CD4-positive, alpha-beta T cell treated with Interleukin-17A for 1 hour (primary cell): ENCODE results near the gene SLC10A6.

ENCODE experiments used
- DNase-seq: peaks from one replicate; pipeline ENCODE4 v3.0.0-alpha.2; 2020

Gene SLC10A6

GRCh38 chr4:86847571-86847970, 1.6 kb downstream of the SLC10A6 start:
- DNase-seq, result no peak

- DNase-seq, result no peak
Measured at GRCh38 chr4:86846921-86847320, 2.3 kb downstream of the SLC10A6 start.

- DNase-seq, result no peak
Measured at GRCh38 chr4:86845593-86845992, 3.6 kb downstream of the SLC10A6 start.

- no peak for DNase-seq
Measured at GRCh38 chr4:86841309-86841708, 7.9 kb downstream of the SLC10A6 start.

- DNase-seq, result no peak
Measured at GRCh38 chr4:86840858-86841257, 8.3 kb downstream of the SLC10A6 start.

GRCh38 chr4:86837691-86838503, 11.3 kb downstream of the SLC10A6 start:
- no peak for DNase-seq

- no peak for DNase-seq
Measured at GRCh38 chr4:86835677-86836076, 13.5 kb downstream of the SLC10A6 start.

GRCh38 chr4:86834901-86835300, 14.3 kb downstream of the SLC10A6 start:
- no peak for DNase-seq

GRCh38 chr4:86833615-86834014, 15.6 kb downstream of the SLC10A6 start:
- no peak for DNase-seq

GRCh38 chr4:86831262-86832130, 17.7 kb downstream of the SLC10A6 start:
- no peak for DNase-seq

- DNase-seq, result no peak
Measured at GRCh38 chr4:86825511-86825910, 23.7 kb downstream of the SLC10A6 start.

GRCh38 chr4:86822136-86822535, 27.0 kb downstream of the SLC10A6 start:
- no peak for DNase-seq

GRCh38 chr4:86821151-86821550, 28.0 kb downstream of the SLC10A6 start:
- no peak for DNase-seq

GRCh38 chr4:86819561-86819960, 29.6 kb downstream of the SLC10A6 start:
- no peak for DNase-seq

- DNase-seq, result no peak
Measured at GRCh38 chr4:86818841-86819240, 30.3 kb downstream of the SLC10A6 start.

GRCh38 chr4:86818211-86818610, 31.0 kb downstream of the SLC10A6 start:
- no peak for DNase-seq

- no peak for DNase-seq
Measured at GRCh38 chr4:86816501-86817273, 32.5 kb downstream of the SLC10A6 start.

- no peak for DNase-seq
Measured at GRCh38 chr4:86815653-86816052, 33.5 kb downstream of the SLC10A6 start.

GRCh38 chr4:86810847-86811246, 38.3 kb downstream of the SLC10A6 start:
- DNase-seq, result no peak

GRCh38 chr4:86809809-86810208, 39.4 kb downstream of the SLC10A6 start:
- no peak for DNase-seq

GRCh38 chr4:86791126-86791525, 58.1 kb downstream of the SLC10A6 start:
- no peak for DNase-seq

GRCh38 chr4:86788826-86789225, 60.4 kb downstream of the SLC10A6 start:
- no peak for DNase-seq

GRCh38 chr4:86778175-86778574, 71.0 kb downstream of the SLC10A6 start:
- no peak for DNase-seq
